Spinal cord (tissue), 10 donors: ENCODE results near the gene DEF6. TPM values are rescaled to one million over a fixed set of nuclear protein-coding genes. Genes with fewer than 3 reads are reported as not detected.

Experiments
- DNase-seq, 6 donors: peaks; one replicate each; pipeline versions ENCODE4 v3.0.0 to v3.0.0-alpha.2; 2013 to 2015; ENCODE audit warnings: low spot score in 6 of 6, low read depth in 4 of 6
- H3K27ac ChIP-seq: one replicate; pipeline ENCODE4 v1.5.1; 2013; ENCODE audit warnings: low read depth, low read length, control low read depth
- H3K27me3 ChIP-seq: one replicate; pipeline ENCODE4 v1.6.1; 2013; ENCODE audit warnings: low read length; ENCODE audit not compliant: control insufficient read depth, insufficient read depth
- H3K36me3 ChIP-seq: one replicate; pipeline ENCODE4 v1.6.1; 2013; ENCODE audit warnings: low read length; ENCODE audit not compliant: control insufficient read depth, insufficient read depth
- H3K4me1 ChIP-seq: one replicate; pipeline ENCODE4 v1.6.1; 2013; ENCODE audit warnings: low read length; ENCODE audit not compliant: control insufficient read depth, insufficient read depth
- H3K4me3 ChIP-seq: one replicate; pipeline ENCODE4 v1.5.1; 2013; ENCODE audit warnings: low read depth, low read length, control low read depth
- H3K9me3 ChIP-seq: one replicate; pipeline ENCODE4 v1.6.1; 2013; ENCODE audit warnings: low read length; ENCODE audit not compliant: control insufficient read depth, insufficient read depth
- WGBS: methylation state at CpG from one replicate; pipeline ENCODE4 v1.1.5; 2013; ENCODE audit warnings: missing lambda C conversion rate; ENCODE audit not compliant: insufficient coverage; 5-methylcytosine and 5-hydroxymethylcytosine counted together
- polyA plus RNA-seq, 2 donors: library from polyadenylated mRNA; unstranded; fragments of 120-200 nt; gene quantifications; one replicate each; pipeline ENCODE4 v1.2.1, GENCODE V29; 2013; ENCODE audit not compliant: insufficient read length in 2 of 2
- total RNA-seq, 2 donors: library from RNA; depleted of rRNA in 1 of 2; stranded (reverse); fragments of 120-200 nt in 1 of 2; fragments of >200 nt in 1 of 2; gene quantifications; one replicate each; pipeline versions ENCODE4 v1.2.3 to v1.2.4, GENCODE V29; 2013 to 2014
- donor health status: healthy.

DEF6 gene
- total and polyA plus RNA-seq, 4 donors, result 4.9 to 6.7 (median 6.2) TPM

- Histone ChIP-seq H3K27ac (peak overlapping the region; percentile 96), H3K4me1 (peaks cover 14% of the 10 kb centered on the region), H3K36me3 (no peaks in the 10 kb centered on the region), H3K4me3 (peak overlapping the region; percentile 79), H3K27me3 (no peaks in the 10 kb centered on the region), H3K9me3 (no peaks in the 10 kb centered on the region)
- under 1% methylated on average over 20 of the region's 23 CpGs for WGBS
- peak in 2 of 6 donors; percentile 21 to 26 for DNase-seq
Measured at GRCh38 chr6:35259948-35260590, 37.5 kb upstream of the DEF6 start.

GRCh38 chr6:35260591-35261570 is 36.7 kb upstream of the DEF6 start:
- DNase-seq, result peak in 1 of 6 donors; percentile 27
- H3K4me3 ChIP-seq, result peak overlapping the region; percentile 79
- peaks cover 14% of the 10 kb centered on the region for H3K4me1 ChIP-seq
- H3K9me3 ChIP-seq, result no peaks in the 10 kb centered on the region
- H3K36me3 ChIP-seq, result no peaks in the 10 kb centered on the region
- no peaks in the 10 kb centered on the region for H3K27me3 ChIP-seq
- peak overlapping the region; percentile 96 for H3K27ac ChIP-seq
- WGBS, result no CpG with 5 or more reads among the region's 6 CpGs

GRCh38 chr6:35262596-35262995 is 35.0 kb upstream of the DEF6 start:
- H3K4me1 ChIP-seq, result peaks cover 14% of the 10 kb centered on the region
- 69% methylated on average over 2 of the region's 2 CpGs for WGBS
- no peak for DNase-seq
- H3K9me3 ChIP-seq, result no peaks in the 10 kb centered on the region
- no peak overlapping the region for H3K4me3 ChIP-seq
- no peaks in the 10 kb centered on the region for H3K36me3 ChIP-seq
- H3K27me3 ChIP-seq, result no peaks in the 10 kb centered on the region
- H3K27ac ChIP-seq, result no peak overlapping the region

- Histone ChIP-seq H3K27ac (no peak overlapping the region), H3K4me3 (no peak overlapping the region), H3K27me3 (no peaks in the 10 kb centered on the region), H3K9me3 (no peaks in the 10 kb centered on the region), H3K36me3 (no peaks in the 10 kb centered on the region), H3K4me1 (peaks cover 7% of the 10 kb centered on the region)
- DNase-seq, result no peak
Measured at GRCh38 chr6:35264550-35265274, 32.9 kb upstream of the DEF6 start.

- peaks cover under 1% of the 10 kb centered on the region for H3K4me1 ChIP-seq
- 79% methylated on average over 2 of the region's 2 CpGs for WGBS
- no peak overlapping the region for H3K4me3 ChIP-seq
- H3K9me3 ChIP-seq, result no peaks in the 10 kb centered on the region
- no peak overlapping the region for H3K27ac ChIP-seq
- H3K27me3 ChIP-seq, result no peaks in the 10 kb centered on the region
- no peak for DNase-seq
- H3K36me3 ChIP-seq, result peaks cover 2% of the 10 kb centered on the region
Measured at GRCh38 chr6:35265523-35265922, 32.1 kb upstream of the DEF6 start.

GRCh38 chr6:35267446-35267845 is 30.2 kb upstream of the DEF6 start:
- WGBS, result 58% methylated on average over 7 of the region's 8 CpGs
- no peaks in the 10 kb centered on the region for H3K27me3 ChIP-seq

GRCh38 chr6:35267897-35268296 is 29.7 kb upstream of the DEF6 start:
- peaks cover 2% of the 10 kb centered on the region for H3K36me3 ChIP-seq
- no peaks in the 10 kb centered on the region for H3K4me1 ChIP-seq
- DNase-seq, result no peak
- no peak overlapping the region for H3K27ac ChIP-seq
- no peak overlapping the region for H3K4me3 ChIP-seq
- H3K27me3 ChIP-seq, result no peaks in the 10 kb centered on the region
- no CpG with 5 or more reads among the region's 2 CpGs for WGBS
- H3K9me3 ChIP-seq, result no peaks in the 10 kb centered on the region

More at GRCh38 chr6:35267446-35267845, 30.2 kb upstream of the DEF6 start:
- DNase-seq, result no peak
- Histone ChIP-seq H3K9me3 (no peaks in the 10 kb centered on the region), H3K4me3 (no peak overlapping the region), H3K4me1 (no peaks in the 10 kb centered on the region), H3K36me3 (peaks cover 2% of the 10 kb centered on the region), H3K27ac (no peak overlapping the region)

- no peaks in the 10 kb centered on the region for H3K27me3 ChIP-seq
- H3K36me3 ChIP-seq, result peaks cover 2% of the 10 kb centered on the region
- no peak for DNase-seq
- no peaks in the 10 kb centered on the region for H3K9me3 ChIP-seq
- WGBS, result 88% methylated on average over 1 of the region's 2 CpGs
- H3K4me1 ChIP-seq, result peaks cover 8% of the 10 kb centered on the region
- no peak overlapping the region for H3K27ac ChIP-seq
- no peak overlapping the region for H3K4me3 ChIP-seq
Measured at GRCh38 chr6:35272005-35272404, 25.6 kb upstream of the DEF6 start.

- no peaks in the 10 kb centered on the region for H3K9me3 ChIP-seq
- H3K36me3 ChIP-seq, result peaks cover 2% of the 10 kb centered on the region
- H3K4me1 ChIP-seq, result peaks cover 8% of the 10 kb centered on the region
- DNase-seq, result no peak
- H3K4me3 ChIP-seq, result no peak overlapping the region
- H3K27ac ChIP-seq, result no peak overlapping the region
- no CpG with 5 or more reads among the region's 4 CpGs for WGBS
- no peaks in the 10 kb centered on the region for H3K27me3 ChIP-seq
Measured at GRCh38 chr6:35273822-35274559, 23.6 kb upstream of the DEF6 start.
